ENCODE data around the gene MACROD2.

- TF ChIP-seq EP300 (IDR thresholded peaks at IDR 0.05) (no peak), CTCF (IDR thresholded peaks at IDR 0.05) (no peak)
Measured at GRCh38 chr20:16011519-16011918, 2016.2 kb downstream of the MACROD2 start.

Data from ovary (tissue), 3 donors.